ENCODE results near the gene KRTAP4-16. TPM values are rescaled to one million over a fixed set of nuclear protein-coding genes. Genes with fewer than 3 reads are reported as not detected.

KRTAP4-16 gene
- total RNA-seq, 1 experiment from 2014 or later: not detected

DNA sequence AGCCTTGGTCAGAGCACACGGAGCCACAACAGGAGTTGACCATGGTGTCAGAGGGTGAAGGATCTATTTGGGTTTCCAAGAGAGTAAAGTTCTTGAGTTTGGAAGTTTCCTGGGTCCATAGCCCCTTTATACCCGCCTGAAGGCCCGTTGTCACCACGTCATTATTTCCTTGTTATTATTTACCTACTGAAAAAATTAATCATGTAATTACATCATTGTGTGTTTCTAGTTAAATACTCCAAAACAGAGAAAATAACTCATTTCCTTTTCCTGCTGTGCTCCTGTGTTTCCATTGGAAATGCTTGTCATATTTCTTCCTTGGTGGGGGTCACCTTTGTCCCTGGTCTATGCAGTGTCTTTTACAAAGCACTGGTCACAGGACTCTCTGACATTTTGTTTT lies 4.0 kb downstream of the KRTAP4-16 start, which contains the start of gene KRTAP4-8:
KRTAP4-8 (minus strand) TSS at position 101 of the 400 bp plus-strand sequence; CDS start at position 43, 58 bp downstream.
- no peak within 1 kb of the TSS for H2BK120ac ChIP-seq (ENCODE audit: low read depth, low read length, poor library complexity, severe bottlenecking)
- no peak within 1 kb of the TSS for H3K56ac ChIP-seq (ENCODE audit: insufficient read length, low read depth, low read length)
- H3K4ac ChIP-seq (ENCODE audit: low read depth, low read length): no peak within 1 kb of the TSS
- no peak within 1 kb of the TSS for H2AFZ ChIP-seq (ENCODE audit: low read length)
- no peak within 1 kb of the TSS for H3T11ph ChIP-seq (ENCODE audit: low read length)
- H3K9ac ChIP-seq (ENCODE audit: extremely low read depth, insufficient read length, low read length): no peak within 1 kb of the TSS
- H2AK5ac ChIP-seq (ENCODE audit: insufficient read length, low read length): no peak within 1 kb of the TSS
- H2BK12ac ChIP-seq (ENCODE audit: insufficient read length, low read depth, low read length): no peak within 1 kb of the TSS
- TF ChIP-seq, protein P1, sequence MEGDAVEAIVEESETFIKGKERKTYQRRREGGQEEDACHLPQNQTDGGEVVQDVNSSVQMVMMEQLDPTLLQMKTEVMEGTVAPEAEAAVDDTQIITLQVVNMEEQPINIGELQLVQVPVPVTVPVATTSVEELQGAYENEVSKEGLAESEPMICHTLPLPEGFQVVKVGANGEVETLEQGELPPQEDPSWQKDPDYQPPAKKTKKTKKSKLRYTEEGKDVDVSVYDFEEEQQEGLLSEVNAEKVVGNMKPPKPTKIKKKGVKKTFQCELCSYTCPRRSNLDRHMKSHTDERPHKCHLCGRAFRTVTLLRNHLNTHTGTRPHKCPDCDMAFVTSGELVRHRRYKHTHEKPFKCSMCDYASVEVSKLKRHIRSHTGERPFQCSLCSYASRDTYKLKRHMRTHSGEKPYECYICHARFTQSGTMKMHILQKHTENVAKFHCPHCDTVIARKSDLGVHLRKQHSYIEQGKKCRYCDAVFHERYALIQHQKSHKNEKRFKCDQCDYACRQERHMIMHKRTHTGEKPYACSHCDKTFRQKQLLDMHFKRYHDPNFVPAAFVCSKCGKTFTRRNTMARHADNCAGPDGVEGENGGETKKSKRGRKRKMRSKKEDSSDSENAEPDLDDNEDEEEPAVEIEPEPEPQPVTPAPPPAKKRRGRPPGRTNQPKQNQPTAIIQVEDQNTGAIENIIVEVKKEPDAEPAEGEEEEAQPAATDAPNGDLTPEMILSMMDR (conservative IDR thresholded peaks at IDR 0.05): no peak
- no CpG with 5 or more reads among the region's 4 CpGs for WGBS (ENCODE audit: extremely low coverage, insufficient read length, low lambda C conversion rate)
- no peak within 1 kb of the TSS for H4K8ac ChIP-seq (replicated peaks; ENCODE audit: insufficient read length, low read depth, low read length)
- no peak within 1 kb of the TSS for H3K4me3 Mint-ChIP-seq
- no peak within 1 kb of the TSS for H4K91ac ChIP-seq (ENCODE audit: insufficient read length, low read depth, low read length)
- no peak within 1 kb of the TSS for H3K23ac ChIP-seq (ENCODE audit: insufficient read length, low read depth, low read length)
- no peak within 1 kb of the TSS for H2BK5ac ChIP-seq (ENCODE audit: insufficient read length, low read length)
- no peak within 1 kb of the TSS; a peak in 1 of 7 replicates for H3K27ac Mint-ChIP-seq
- H3K4me2 ChIP-seq (ENCODE audit: insufficient read depth, insufficient read length, low read length): no peak within 1 kb of the TSS
- H4K20me1 ChIP-seq (ENCODE audit: control insufficient read depth, insufficient read depth, insufficient read length): no peaks in the 10 kb centered on the region
- DNase-seq: no peak
- H3K27ac ChIP-seq (ENCODE audit: insufficient read length, low read depth, low read length): no peak within 1 kb of the TSS
- H3K79me2 ChIP-seq (ENCODE audit: insufficient read depth, low read length): no peaks in the 10 kb centered on the region
- H3K4me1 ChIP-seq (ENCODE audit: insufficient read depth, low read length): no peaks in the 10 kb centered on the region
- H4K5ac ChIP-seq (ENCODE audit: insufficient read length, low read depth, low read length): no peak within 1 kb of the TSS
- H3K9me3 ChIP-seq (ENCODE audit: control insufficient read depth, low read depth, low read length): no peaks in the 10 kb centered on the region
- peaks cover 0 to 13% (median 4%) of the 10 kb centered on the region in 3 experiments; a peak in 4 of 7 replicates for H3K36me3 Mint-ChIP-seq (ENCODE audit: insufficient read depth in 1 of 3, low read depth in 3 of 3)
- H3K27me3 Mint-ChIP-seq (ENCODE audit: low read depth): peaks cover 1% of the 10 kb centered on the region; the same call in 1 of the 2 replicates
- no peak within 1 kb of the TSS for H3K14ac ChIP-seq (ENCODE audit: insufficient read depth, low read length)
- H3K23me2 ChIP-seq (ENCODE audit: insufficient read length, low read depth, low read length, poor library complexity, severe bottlenecking): no peaks in the 10 kb centered on the region
- no peaks in the 10 kb centered on the region for H3K79me1 ChIP-seq (ENCODE audit: insufficient read depth, low read depth, low read length, poor library complexity, severe bottlenecking)
- no peak within 1 kb of the TSS for H2BK20ac ChIP-seq (ENCODE audit: low read depth, low read length, poor library complexity, severe bottlenecking)
- H3K4me1 Mint-ChIP-seq: peaks cover 31 to 38% of the 10 kb centered on the region in 2 experiments
- H3K9me3 Mint-ChIP-seq: peaks cover 5 to 14% of the 10 kb centered on the region in 2 experiments; a peak in 4 of 5 replicates
- no peak within 1 kb of the TSS for H3K18ac ChIP-seq (ENCODE audit: insufficient read length, low read depth, low read length)
- no peak within 1 kb of the TSS for H2BK15ac ChIP-seq (ENCODE audit: low read depth, low read length)
- no peaks in the 10 kb centered on the region for H3K27me3 ChIP-seq (ENCODE audit: insufficient read depth, low read length)
